H1 (cell line): Measurements from ENCODE around the gene LRRC37A3. TPM values are rescaled to one million over a fixed set of nuclear protein-coding genes. Genes with fewer than 3 reads are reported as not detected.
"Not testable (repeated sequence)": the region's sequence is repeated elsewhere in the genome, so short reads cannot be mapped to it uniquely, and the experiment has no call there.

Experiments used
- CTCF ChIA-PET: fragments of 300-600 bp; sonication (Branson Sonifier 250); formaldehyde crosslinking; loops from one replicate; lab custom pipeline; 2021; ENCODE audit not compliant: partially characterized antibody; lab: Charles Lee
- POLR2A ChIA-PET: fragments of 300-600 bp; sonication (Branson Sonifier 250); formaldehyde crosslinking; loops from one replicate; lab custom pipeline; 2021; ENCODE audit warnings: inconsistent platforms; ENCODE audit not compliant: partially characterized antibody; lab: Charles Lee
- DNase-seq, 2 experiments: peaks; one replicate each; pipeline versions ENCODE4 v3.0.0 to v3.0.0-alpha.2; 2010 to 2022; ENCODE audit warnings: low spot score in 2 of 2, low read depth in 1 of 2, mixed read lengths in 1 of 2
- FAIRE-seq: peaks from 2 replicates; lab custom pipeline; 2011; peaks lifted over from hg19 to GRCh38; lab: Jason Lieb, UNC
- H2AFZ ChIP-seq: 2 replicates; pipeline ENCODE4 v1.8.1; 2012; ENCODE audit warnings: low read length, inconsistent platforms
- H2AK5ac ChIP-seq: 2 replicates; pipeline ENCODE4 v1.6.1; 2013; ENCODE audit warnings: low read depth, low read length
- H2BK120ac ChIP-seq: replicated peaks from 2 replicates; pipeline ENCODE3; 2013; ENCODE audit warnings: low read depth, low read length, inconsistent platforms
- H2BK12ac ChIP-seq: 2 replicates; pipeline ENCODE4 v1.6.1; 2013; ENCODE audit warnings: low read depth, low read length
- H2BK15ac ChIP-seq: 2 replicates; pipeline ENCODE4 v1.6.1; 2013; ENCODE audit warnings: low read length
- H2BK20ac ChIP-seq: 2 replicates; pipeline ENCODE4 v1.6.1; 2013; ENCODE audit warnings: low read length
- H2BK5ac ChIP-seq: 2 replicates; pipeline ENCODE4 v1.6.1; 2013; ENCODE audit warnings: low read depth, low read length
- H3K14ac ChIP-seq: 2 replicates; pipeline ENCODE4 v1.6.1; 2013; ENCODE audit warnings: inconsistent platforms; ENCODE audit not compliant: insufficient read length
- H3K18ac ChIP-seq: 2 replicates; pipeline ENCODE4 v1.6.1; 2013; ENCODE audit warnings: low read length; ENCODE audit errors: extremely low read depth
- H3K23ac ChIP-seq: 2 replicates; pipeline ENCODE4 v1.6.1; 2013; ENCODE audit warnings: inconsistent platforms; ENCODE audit not compliant: insufficient read length
- H3K23me2 ChIP-seq: 2 replicates; pipeline ENCODE4 v1.6.1; 2013; ENCODE audit warnings: low read depth, low read length
- H3K27ac ChIP-seq: 2 replicates; pipeline ENCODE4 v1.6.1; 2011; ENCODE audit warnings: low read depth, low read length, inconsistent platforms
- H3K27me3 ChIP-seq, 4 experiments: replicated peaks in 1 of 4; 1 replicate in 1 of 4; 2 replicates in 3 of 4; pipeline versions ENCODE4 v1.6.1 to v1.8.1; 2011 to 2013; ENCODE audit warnings: low read length in 3 of 4, mild to moderate bottlenecking in 3 of 4, inconsistent platforms in 2 of 4, mixed read lengths in 2 of 4, moderate library complexity in 1 of 4; ENCODE audit not compliant: control insufficient read depth in 3 of 4, insufficient read depth in 3 of 4; ENCODE audit errors: extremely low read depth in 1 of 4
- H3K36me3 ChIP-seq, 4 experiments: 2 replicates each; pipeline versions ENCODE4 v1.6.1 to v1.8.1; 2011 to 2013; ENCODE audit warnings: mild to moderate bottlenecking in 4 of 4, low read length in 3 of 4, moderate library complexity in 2 of 4, control low read depth in 1 of 4, inconsistent platforms in 1 of 4; ENCODE audit not compliant: insufficient read depth in 4 of 4, control insufficient read depth in 2 of 4
- H3K4ac ChIP-seq: replicated peaks from 2 replicates; pipeline ENCODE3; 2013; ENCODE audit warnings: low read length, low read depth, mixed read lengths, inconsistent platforms; ENCODE audit not compliant: insufficient read length
- H3K4me1 ChIP-seq, 4 experiments: replicated peaks in 1 of 4; 1 replicate in 1 of 4; 2 replicates in 3 of 4; pipeline versions ENCODE4 v1.6.1 to v1.8.1; 2011 to 2013; ENCODE audit warnings: low read length in 3 of 4, inconsistent platforms in 2 of 4, mixed read lengths in 1 of 4; ENCODE audit not compliant: insufficient read depth in 4 of 4, control insufficient read depth in 3 of 4
- H3K4me2 ChIP-seq, 2 experiments: 2 replicates each; pipeline versions ENCODE4 v1.6.1 to v1.8.1; 2011 to 2013; ENCODE audit warnings: low read depth in 2 of 2, low read length in 2 of 2, control low read depth in 1 of 2, inconsistent platforms in 1 of 2, mild to moderate bottlenecking in 1 of 2; ENCODE audit not compliant: insufficient read depth in 1 of 2
- H3K4me3 ChIP-seq, 4 experiments: fragments of 200-600, 300-600 bp in 1 of 4; sonication (generic), shearing (Covaris generic), sonication (Bioruptor Twin) in 1 of 4; 2 replicates each; pipeline versions ENCODE4 v1.5.1 to v1.8.1; 2011 to 2016; ENCODE audit warnings: low read length in 4 of 4, low read depth in 3 of 4, control low read depth in 2 of 4, inconsistent platforms in 2 of 4, mild to moderate bottlenecking in 2 of 4, mixed read lengths in 1 of 4, moderate library complexity in 1 of 4; ENCODE audit not compliant: insufficient read depth in 2 of 4; ENCODE audit errors: extremely low read depth in 1 of 4
- H3K56ac ChIP-seq: replicated peaks from 2 replicates; pipeline ENCODE3; 2013; ENCODE audit warnings: low read depth, mild to moderate bottlenecking, mixed read lengths, low read length, inconsistent platforms; ENCODE audit not compliant: insufficient read length
- H3K79me1 ChIP-seq: 2 replicates; pipeline ENCODE4 v1.6.1; 2013; ENCODE audit warnings: low read depth, low read length, control low read depth
- H3K79me2 ChIP-seq, 2 experiments: 2 replicates each; pipeline versions ENCODE4 v1.6.1 to v1.8.1; 2012 to 2013; ENCODE audit warnings: low read length in 2 of 2, mild to moderate bottlenecking in 2 of 2, inconsistent platforms in 1 of 2; ENCODE audit not compliant: insufficient read depth in 2 of 2, control insufficient read depth in 1 of 2
- H3K9ac ChIP-seq, 4 experiments: replicated peaks in 1 of 4; 1 replicate in 1 of 4; 2 replicates in 3 of 4; pipeline versions ENCODE4 v1.6.1 to v1.8.1; 2011 to 2013; ENCODE audit warnings: low read depth in 3 of 4, low read length in 3 of 4, control low read depth in 2 of 4, mild to moderate bottlenecking in 2 of 4, moderate library complexity in 2 of 4, inconsistent platforms in 1 of 4; ENCODE audit errors: extremely low read depth in 1 of 4
- H3K9me3 ChIP-seq, 2 experiments: 2 replicates each; pipeline versions ENCODE4 v1.6.1 to v1.8.1; 2012 to 2013; ENCODE audit warnings: mild to moderate bottlenecking in 2 of 2, moderate library complexity in 2 of 2, control low read depth in 1 of 2, inconsistent platforms in 1 of 2, low read depth in 1 of 2, low read length in 1 of 2, mixed read lengths in 1 of 2; ENCODE audit not compliant: insufficient read depth in 2 of 2
- H4K20me1 ChIP-seq, 2 experiments: replicated peaks in 1 of 2; 2 replicates each; pipeline versions ENCODE3 to v1.8.1; 2011 to 2013; ENCODE audit warnings: inconsistent platforms in 2 of 2, low read length in 2 of 2, mild to moderate bottlenecking in 1 of 2; ENCODE audit not compliant: insufficient read depth in 2 of 2, control insufficient read depth in 1 of 2
- H4K5ac ChIP-seq: 2 replicates; pipeline ENCODE4 v1.6.1; 2013; ENCODE audit warnings: low read length, low read depth, mixed read lengths, inconsistent platforms; ENCODE audit not compliant: insufficient read length
- H4K8ac ChIP-seq: 2 replicates; pipeline ENCODE4 v1.8.0; 2013; ENCODE audit warnings: mild to moderate bottlenecking, moderate library complexity, low read length, inconsistent platforms; ENCODE audit not compliant: insufficient read depth; ENCODE audit errors: extremely low read depth
- H4K91ac ChIP-seq: replicated peaks from 2 replicates; pipeline ENCODE3; 2013; ENCODE audit warnings: low read length, mixed read lengths, inconsistent platforms; ENCODE audit not compliant: insufficient read length
- WGBS, 2 experiments: shearing (Covaris generic) in 1 of 2; methylation state at CpG; one replicate each; pipeline versions ENCODE4 v1.1.6 to v1.1.7; 2013 to 2015; ENCODE audit warnings: low lambda C conversion rate in 2 of 2, mixed read lengths in 2 of 2, inconsistent platforms in 1 of 2, low coverage in 1 of 2, missing lambda C conversion rate in 1 of 2; ENCODE audit not compliant: insufficient replicate concordance in 2 of 2, insufficient coverage in 1 of 2, insufficient read length in 1 of 2; ENCODE audit errors: extremely low coverage in 1 of 2, missing lambda C conversion rate in 1 of 2; 5-methylcytosine and 5-hydroxymethylcytosine counted together
- polyA plus RNA-seq, 7 experiments: library from polyadenylated mRNA; depleted of rRNA in 3 of 7; stranded (reverse) in 5 of 7; unstranded in 2 of 7; fragments of >200 nt in 5 of 7; fragments of 200-250 nt in 2 of 7; gene quantifications; 1 replicate in 5 of 7; 2 replicates in 1 of 7; 4 replicates in 1 of 7; pipeline versions ENCODE4 v1.2.1 to v1.2.3, GENCODE V29; 2011 to 2013; ENCODE audit warnings: missing spikeins in 2 of 7, mixed read lengths in 2 of 7
- total RNA-seq: library from RNA; stranded (reverse); fragmentation: NEBNext Ultra II Directional; extraction: Animal tissue kit (Norgen Biotek cat#: 25700); gene quantifications from 2 replicates; pipeline ENCODE4 v1.2.1, GENCODE V29; 2021

Gene LRRC37A3
- total and polyA plus RNA-seq, 2 of the 8 experiments (the other 6 are each of a cell fraction or from before 2014, with no cell fraction given): 2.7 to 9.4 TPM

DNA sequence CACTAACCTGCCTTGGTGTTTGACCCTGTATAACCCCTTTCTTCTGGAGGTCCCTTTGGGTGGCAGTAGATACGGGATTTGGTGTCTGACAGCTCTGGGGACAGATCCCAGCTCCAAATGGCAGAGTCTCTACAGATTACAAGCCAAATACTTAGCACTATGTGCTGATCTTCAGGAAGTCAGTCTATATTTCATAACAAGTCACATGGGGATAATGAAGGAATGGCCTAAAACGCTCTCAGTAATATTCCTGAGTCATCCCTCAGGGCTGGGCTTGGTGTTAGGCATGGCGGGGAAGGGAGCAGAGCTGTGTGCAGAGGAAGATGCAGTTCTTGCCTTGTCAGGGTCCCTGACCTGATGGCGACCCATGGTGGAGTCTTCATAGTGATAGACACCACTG is 72.4 kb downstream of the LRRC37A3 start:
- H2BK20ac ChIP-seq, H3K14ac ChIP-seq, H3K4me1 ChIP-seq, H2BK120ac ChIP-seq, H4K91ac ChIP-seq, H2AFZ ChIP-seq, FAIRE-seq, H3K23ac ChIP-seq, H3K27me3 ChIP-seq, H3K79me2 ChIP-seq, H2BK5ac ChIP-seq, H3K9me3 ChIP-seq, H3K36me3 ChIP-seq, POLR2A ChIA-PET, DNase-seq, H3K9ac ChIP-seq, H3K23me2 ChIP-seq, H2BK15ac ChIP-seq, H2AK5ac ChIP-seq, H4K8ac ChIP-seq, H3K4ac ChIP-seq, H2BK12ac ChIP-seq, H3K4me2 ChIP-seq, H3K18ac ChIP-seq, H3K27ac ChIP-seq, H3K56ac ChIP-seq, H4K5ac ChIP-seq, H4K20me1 ChIP-seq, H3K79me1 ChIP-seq, H3K4me3 ChIP-seq, CTCF ChIA-PET: not testable (repeated sequence)
- 92% methylated on average over 3 of the region's 4 CpGs; no CpG with 5 or more reads in 1 of the 2 experiments for WGBS, 2 experiments

DNA sequence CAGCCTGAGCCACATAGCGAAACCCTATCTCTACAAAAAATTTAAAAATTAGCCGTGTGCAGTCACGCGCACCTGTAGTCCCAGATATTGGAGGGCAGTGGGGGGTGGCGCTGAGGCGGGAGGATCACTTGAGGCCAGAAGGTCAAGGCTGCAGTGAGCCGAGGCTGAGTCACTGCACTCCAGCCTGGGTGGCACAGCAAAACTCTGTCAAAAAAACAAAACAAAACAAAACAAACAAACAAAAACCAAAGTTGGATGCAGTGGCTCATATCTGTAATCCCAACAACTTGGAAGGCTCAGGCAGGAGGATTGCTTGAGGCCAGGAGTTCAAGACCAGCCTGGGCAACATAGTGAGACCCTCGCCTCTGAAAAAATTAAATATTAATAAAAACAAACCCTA is 75.4 kb downstream of the LRRC37A3 start:
- POLR2A ChIA-PET, H3K23ac ChIP-seq, H3K79me1 ChIP-seq, H3K4me1 ChIP-seq, H2AFZ ChIP-seq, H2BK12ac ChIP-seq, H3K18ac ChIP-seq, H3K4ac ChIP-seq, H4K91ac ChIP-seq, H3K9ac ChIP-seq, H2BK20ac ChIP-seq, H3K36me3 ChIP-seq, H2BK15ac ChIP-seq, CTCF ChIA-PET, H4K8ac ChIP-seq, H3K27me3 ChIP-seq, H2BK5ac ChIP-seq, H2BK120ac ChIP-seq, H3K4me3 ChIP-seq, H3K79me2 ChIP-seq, H2AK5ac ChIP-seq, H3K4me2 ChIP-seq, H3K9me3 ChIP-seq, H4K5ac ChIP-seq, FAIRE-seq, H3K27ac ChIP-seq, H3K14ac ChIP-seq, H4K20me1 ChIP-seq, H3K23me2 ChIP-seq, DNase-seq, H3K56ac ChIP-seq: not testable (repeated sequence)
- 88% methylated on average over 5 of the region's 8 CpGs; no CpG with 5 or more reads in 1 of the 2 experiments for WGBS, 2 experiments
